NB4 (cell line): ENCODE data around the gene IL1F10.

Source experiments
- DNase-seq: peaks from one replicate; pipeline ENCODE4 v3.0.0; 2010; ENCODE audit warnings: low read depth
- H3K4me3 ChIP-seq: one replicate; pipeline ENCODE4 v1.5.1; 2011; ENCODE audit warnings: mild to moderate bottlenecking, low read depth, low read length, moderate library complexity
- CTCF ChIP-seq: IDR thresholded peaks from one replicate; pipeline ENCODE4 v1.5.1; 2012; ENCODE audit warnings: low read depth, low read length
- MAX ChIP-seq: IDR thresholded peaks from 2 replicates; pipeline ENCODE4 v1.6.1; 2011; ENCODE audit warnings: low read depth, low read length
- MYC ChIP-seq: IDR thresholded peaks from 2 replicates; pipeline ENCODE4 v1.6.1; 2011; ENCODE audit warnings: low read depth, low read length
- POLR2A ChIP-seq: IDR thresholded peaks from 2 replicates; pipeline ENCODE4 v1.6.1; 2011; ENCODE audit warnings: mild to moderate bottlenecking; ENCODE audit not compliant: insufficient read length; ENCODE audit errors: extremely low read depth

The IL1F10 gene

GRCh38 chr2:113061896-113062770 is 5.6 kb upstream of the IL1F10 start:
- DNase-seq, result no peak
- TF ChIP-seq MYC (no peak), POLR2A (no peak), MAX (no peak), CTCF (no peak)
- H3K4me3 ChIP-seq, result no peak overlapping the region

- no peak for TF ChIP-seq MAX
- DNase-seq, result no peak
- H3K4me3 ChIP-seq, result no peak overlapping the region
Observed at GRCh38 chr2:113064281-113064680, 3.5 kb upstream of the IL1F10 start.

- H3K4me3 ChIP-seq, result no peak overlapping the region
- TF ChIP-seq MYC (no peak), MAX (no peak), CTCF (no peak), POLR2A (no peak)
- DNase-seq, result no peak
Observed at GRCh38 chr2:113064898-113065297, 2.9 kb upstream of the IL1F10 start.

GRCh38 chr2:113068249-113068648 is 479 bp downstream of the IL1F10 start:
- TF ChIP-seq MAX (no peak), CTCF (no peak), POLR2A (no peak), MYC (no peak)
- DNase-seq, result no peak

GRCh38 chr2:113068706-113069485 is 1.1 kb downstream of the IL1F10 start:
- no peak for DNase-seq
- TF ChIP-seq CTCF (no peak), MYC (no peak), MAX (no peak), POLR2A (no peak)
- H3K4me3 ChIP-seq, result no peak overlapping the region

More at GRCh38 chr2:113068249-113068648, 479 bp downstream of the IL1F10 start:
- no peak overlapping the region for H3K4me3 ChIP-seq
